H1 (cell line): ENCODE data around the gene OR2K2. TPM values are rescaled to one million over a fixed set of nuclear protein-coding genes. Genes with fewer than 3 reads are reported as not detected.

Source experiments
- CTCF ChIA-PET: fragments of 300-600 bp; sonication (Branson Sonifier 250); formaldehyde crosslinking; loops from one replicate; lab custom pipeline; 2021; ENCODE audit not compliant: partially characterized antibody; lab: Charles Lee
- POLR2A ChIA-PET: fragments of 300-600 bp; sonication (Branson Sonifier 250); formaldehyde crosslinking; loops from one replicate; lab custom pipeline; 2021; ENCODE audit warnings: inconsistent platforms; ENCODE audit not compliant: partially characterized antibody; lab: Charles Lee
- DNase-seq, 2 experiments: peaks; one replicate each; pipeline versions ENCODE4 v3.0.0 to v3.0.0-alpha.2; 2010 to 2022; ENCODE audit warnings: low spot score in 2 of 2, low read depth in 1 of 2, mixed read lengths in 1 of 2
- FAIRE-seq: peaks from 2 replicates; lab custom pipeline; 2011; peaks lifted over from hg19 to GRCh38; lab: Jason Lieb, UNC
- H2AFZ ChIP-seq: 2 replicates; pipeline ENCODE4 v1.8.1; 2012; ENCODE audit warnings: low read length, inconsistent platforms
- H2AK5ac ChIP-seq: 2 replicates; pipeline ENCODE4 v1.6.1; 2013; ENCODE audit warnings: low read depth, low read length
- H2BK120ac ChIP-seq: replicated peaks from 2 replicates; pipeline ENCODE3; 2013; ENCODE audit warnings: low read depth, low read length, inconsistent platforms
- H2BK12ac ChIP-seq: 2 replicates; pipeline ENCODE4 v1.6.1; 2013; ENCODE audit warnings: low read depth, low read length
- H2BK15ac ChIP-seq: 2 replicates; pipeline ENCODE4 v1.6.1; 2013; ENCODE audit warnings: low read length
- H2BK20ac ChIP-seq: 2 replicates; pipeline ENCODE4 v1.6.1; 2013; ENCODE audit warnings: low read length
- H2BK5ac ChIP-seq: 2 replicates; pipeline ENCODE4 v1.6.1; 2013; ENCODE audit warnings: low read depth, low read length
- H3K14ac ChIP-seq: 2 replicates; pipeline ENCODE4 v1.6.1; 2013; ENCODE audit warnings: inconsistent platforms; ENCODE audit not compliant: insufficient read length
- H3K18ac ChIP-seq: 2 replicates; pipeline ENCODE4 v1.6.1; 2013; ENCODE audit warnings: low read length; ENCODE audit errors: extremely low read depth
- H3K23ac ChIP-seq: 2 replicates; pipeline ENCODE4 v1.6.1; 2013; ENCODE audit warnings: inconsistent platforms; ENCODE audit not compliant: insufficient read length
- H3K23me2 ChIP-seq: 2 replicates; pipeline ENCODE4 v1.6.1; 2013; ENCODE audit warnings: low read depth, low read length
- H3K27ac ChIP-seq: 2 replicates; pipeline ENCODE4 v1.6.1; 2011; ENCODE audit warnings: low read depth, low read length, inconsistent platforms
- H3K27me3 ChIP-seq, 4 experiments: replicated peaks in 1 of 4; 1 replicate in 1 of 4; 2 replicates in 3 of 4; pipeline versions ENCODE4 v1.6.1 to v1.8.1; 2011 to 2013; ENCODE audit warnings: low read length in 3 of 4, mild to moderate bottlenecking in 3 of 4, inconsistent platforms in 2 of 4, mixed read lengths in 2 of 4, moderate library complexity in 1 of 4; ENCODE audit not compliant: control insufficient read depth in 3 of 4, insufficient read depth in 3 of 4; ENCODE audit errors: extremely low read depth in 1 of 4
- H3K36me3 ChIP-seq, 4 experiments: 2 replicates each; pipeline versions ENCODE4 v1.6.1 to v1.8.1; 2011 to 2013; ENCODE audit warnings: mild to moderate bottlenecking in 4 of 4, low read length in 3 of 4, moderate library complexity in 2 of 4, control low read depth in 1 of 4, inconsistent platforms in 1 of 4; ENCODE audit not compliant: insufficient read depth in 4 of 4, control insufficient read depth in 2 of 4
- H3K4ac ChIP-seq: replicated peaks from 2 replicates; pipeline ENCODE3; 2013; ENCODE audit warnings: low read length, low read depth, mixed read lengths, inconsistent platforms; ENCODE audit not compliant: insufficient read length
- H3K4me1 ChIP-seq, 4 experiments: replicated peaks in 1 of 4; 1 replicate in 1 of 4; 2 replicates in 3 of 4; pipeline versions ENCODE4 v1.6.1 to v1.8.1; 2011 to 2013; ENCODE audit warnings: low read length in 3 of 4, inconsistent platforms in 2 of 4, mixed read lengths in 1 of 4; ENCODE audit not compliant: insufficient read depth in 4 of 4, control insufficient read depth in 3 of 4
- H3K4me2 ChIP-seq, 2 experiments: 2 replicates each; pipeline versions ENCODE4 v1.6.1 to v1.8.1; 2011 to 2013; ENCODE audit warnings: low read depth in 2 of 2, low read length in 2 of 2, control low read depth in 1 of 2, inconsistent platforms in 1 of 2, mild to moderate bottlenecking in 1 of 2; ENCODE audit not compliant: insufficient read depth in 1 of 2
- H3K4me3 ChIP-seq, 4 experiments: fragments of 200-600, 300-600 bp in 1 of 4; sonication (generic), shearing (Covaris generic), sonication (Bioruptor Twin) in 1 of 4; 2 replicates each; pipeline versions ENCODE4 v1.5.1 to v1.8.1; 2011 to 2016; ENCODE audit warnings: low read length in 4 of 4, low read depth in 3 of 4, control low read depth in 2 of 4, inconsistent platforms in 2 of 4, mild to moderate bottlenecking in 2 of 4, mixed read lengths in 1 of 4, moderate library complexity in 1 of 4; ENCODE audit not compliant: insufficient read depth in 2 of 4; ENCODE audit errors: extremely low read depth in 1 of 4
- H3K56ac ChIP-seq: replicated peaks from 2 replicates; pipeline ENCODE3; 2013; ENCODE audit warnings: low read depth, mild to moderate bottlenecking, mixed read lengths, low read length, inconsistent platforms; ENCODE audit not compliant: insufficient read length
- H3K79me1 ChIP-seq: 2 replicates; pipeline ENCODE4 v1.6.1; 2013; ENCODE audit warnings: low read depth, low read length, control low read depth
- H3K79me2 ChIP-seq, 2 experiments: 2 replicates each; pipeline versions ENCODE4 v1.6.1 to v1.8.1; 2012 to 2013; ENCODE audit warnings: low read length in 2 of 2, mild to moderate bottlenecking in 2 of 2, inconsistent platforms in 1 of 2; ENCODE audit not compliant: insufficient read depth in 2 of 2, control insufficient read depth in 1 of 2
- H3K9ac ChIP-seq, 4 experiments: replicated peaks in 1 of 4; 1 replicate in 1 of 4; 2 replicates in 3 of 4; pipeline versions ENCODE4 v1.6.1 to v1.8.1; 2011 to 2013; ENCODE audit warnings: low read depth in 3 of 4, low read length in 3 of 4, control low read depth in 2 of 4, mild to moderate bottlenecking in 2 of 4, moderate library complexity in 2 of 4, inconsistent platforms in 1 of 4; ENCODE audit errors: extremely low read depth in 1 of 4
- H3K9me3 ChIP-seq, 2 experiments: 2 replicates each; pipeline versions ENCODE4 v1.6.1 to v1.8.1; 2012 to 2013; ENCODE audit warnings: mild to moderate bottlenecking in 2 of 2, moderate library complexity in 2 of 2, control low read depth in 1 of 2, inconsistent platforms in 1 of 2, low read depth in 1 of 2, low read length in 1 of 2, mixed read lengths in 1 of 2; ENCODE audit not compliant: insufficient read depth in 2 of 2
- H4K20me1 ChIP-seq, 2 experiments: replicated peaks in 1 of 2; 2 replicates each; pipeline versions ENCODE3 to v1.8.1; 2011 to 2013; ENCODE audit warnings: inconsistent platforms in 2 of 2, low read length in 2 of 2, mild to moderate bottlenecking in 1 of 2; ENCODE audit not compliant: insufficient read depth in 2 of 2, control insufficient read depth in 1 of 2
- H4K5ac ChIP-seq: 2 replicates; pipeline ENCODE4 v1.6.1; 2013; ENCODE audit warnings: low read length, low read depth, mixed read lengths, inconsistent platforms; ENCODE audit not compliant: insufficient read length
- H4K8ac ChIP-seq: 2 replicates; pipeline ENCODE4 v1.8.0; 2013; ENCODE audit warnings: mild to moderate bottlenecking, moderate library complexity, low read length, inconsistent platforms; ENCODE audit not compliant: insufficient read depth; ENCODE audit errors: extremely low read depth
- H4K91ac ChIP-seq: replicated peaks from 2 replicates; pipeline ENCODE3; 2013; ENCODE audit warnings: low read length, mixed read lengths, inconsistent platforms; ENCODE audit not compliant: insufficient read length
- ASH2L ChIP-seq: fragments of 200-600, 300-600 bp; sonication (generic); IDR thresholded peaks from one replicate; pipeline ENCODE4 v1.7.1; 2017; ENCODE audit warnings: low read length
- E2F6 ChIP-seq: IDR thresholded peaks from 2 replicates; pipeline ENCODE4 v1.6.1; 2012; ENCODE audit warnings: inconsistent platforms
- SP2 ChIP-seq: IDR thresholded peaks from 2 replicates; pipeline ENCODE4 v1.6.1; 2012; ENCODE audit warnings: mild to moderate bottlenecking, low read length, inconsistent platforms
- WGBS, 2 experiments: shearing (Covaris generic) in 1 of 2; methylation state at CpG; one replicate each; pipeline versions ENCODE4 v1.1.6 to v1.1.7; 2013 to 2015; ENCODE audit warnings: low lambda C conversion rate in 2 of 2, mixed read lengths in 2 of 2, inconsistent platforms in 1 of 2, low coverage in 1 of 2, missing lambda C conversion rate in 1 of 2; ENCODE audit not compliant: insufficient replicate concordance in 2 of 2, insufficient coverage in 1 of 2, insufficient read length in 1 of 2; ENCODE audit errors: extremely low coverage in 1 of 2, missing lambda C conversion rate in 1 of 2; 5-methylcytosine and 5-hydroxymethylcytosine counted together
- long read RNA-seq, 2 experiments: library from RNA in 1 of 2; library from capped mRNA in 1 of 2; stranded (forward); transcript quantifications; one replicate each; pipeline ENCODE4 v2.0.0, GENCODE V29; 2021; ENCODE audit warnings: inconsistent platforms in 1 of 2
- polyA minus RNA-seq, 3 experiments: library from RNA; depleted of rRNA, polyadenylated mRNA; stranded (reverse); fragments of >200 nt; gene quantifications; 1 replicate in 2 of 3; 2 replicates in 1 of 3; pipeline ENCODE4 v1.2.3, GENCODE V29; 2011
- polyA plus RNA-seq, 7 experiments: library from polyadenylated mRNA; depleted of rRNA in 3 of 7; stranded (reverse) in 5 of 7; unstranded in 2 of 7; fragments of >200 nt in 5 of 7; fragments of 200-250 nt in 2 of 7; gene quantifications; 1 replicate in 5 of 7; 2 replicates in 1 of 7; 4 replicates in 1 of 7; pipeline versions ENCODE4 v1.2.1 to v1.2.3, GENCODE V29; 2011 to 2013; ENCODE audit warnings: missing spikeins in 2 of 7, mixed read lengths in 2 of 7
- total RNA-seq: library from RNA; stranded (reverse); fragmentation: NEBNext Ultra II Directional; extraction: Animal tissue kit (Norgen Biotek cat#: 25700); gene quantifications from 2 replicates; pipeline ENCODE4 v1.2.1, GENCODE V29; 2021

OR2K2 gene
- not detected in 2 replicates for total RNA-seq
- polyA plus RNA-seq (2011; rRNA removed), result not detected in 2 replicates
- not detected for polyA plus RNA-seq (2011; cell fraction: cytosol; rRNA removed)
- not detected for polyA plus RNA-seq (2011; cell fraction: nucleus; rRNA removed)
- not detected in 4 replicates for polyA plus RNA-seq (2012, experiment 1 of 2)
- not detected for polyA plus RNA-seq (2012, experiment 2 of 2)
- not detected for polyA plus RNA-seq (2013, experiment 1 of 2)
- not detected for polyA plus RNA-seq (2013, experiment 2 of 2)
- not detected in 2 replicates for polyA minus RNA-seq (2011; rRNA and poly(A)+ RNA removed)
- not detected for polyA minus RNA-seq (2011; cell fraction: cytosol; rRNA and poly(A)+ RNA removed)
- polyA minus RNA-seq (2011; cell fraction: nucleus; rRNA and poly(A)+ RNA removed), result not detected
- long read RNA-seq, experiment 1, result 0 reads
- long read RNA-seq, experiment 2, result 0 reads

- TF ChIP-seq SP2 (no peak), E2F6 (no peak), ASH2L (no peak)
- TF ChIP-seq, all 59 proteins: peak for 0
- H2AK5ac ChIP-seq, result no peak within 1 kb of the TSS
- no peak within 1 kb of the TSS for H3K4me3 ChIP-seq
- H4K91ac ChIP-seq, result no peak within 1 kb of the TSS
- 0 out of 7 replicates have a peak, but pooled peaks cover 0 to 2% (median 0%) of the 10 kb centered on the region in 4 experiments for H3K4me1 ChIP-seq
- H3K4ac ChIP-seq, result no peak within 1 kb of the TSS
- no peaks in the 10 kb centered on the region for H3K79me1 ChIP-seq
- no peaks in the 10 kb centered on the region for H3K36me3 ChIP-seq
- no peak within 1 kb of the TSS for H4K5ac ChIP-seq
- H3K56ac ChIP-seq, result no peak within 1 kb of the TSS
- H3K27me3 ChIP-seq, result no peaks in the 10 kb centered on the region
- no peak within 1 kb of the TSS for H2BK20ac ChIP-seq
- ChIA-PET POLR2A (no interaction called here), CTCF (interaction anchor here (1.2 kb wide), 1 partner anchor 139 kb away, joined by 5 read pairs; no protein-coding TSS in a partner anchor)
- no peak within 1 kb of the TSS for H2BK120ac ChIP-seq
- H3K18ac ChIP-seq, result no peak within 1 kb of the TSS
- H4K20me1 ChIP-seq, result no peaks in the 10 kb centered on the region
- H3K23me2 ChIP-seq, result no peaks in the 10 kb centered on the region
- H2AFZ ChIP-seq, result no peak within 1 kb of the TSS
- H4K8ac ChIP-seq, result no peak within 1 kb of the TSS
- no peak within 1 kb of the TSS for H3K27ac ChIP-seq
- no peak within 1 kb of the TSS for H2BK15ac ChIP-seq
- no peak within 1 kb of the TSS for H3K9ac ChIP-seq
- WGBS, 2 experiments, result 91% methylated on average over 4 of the region's 4 CpGs; no CpG with 5 or more reads in 1 of the 2 experiments
- no peaks in the 10 kb centered on the region for H3K79me2 ChIP-seq
- no peak within 1 kb of the TSS for H3K14ac ChIP-seq
- H2BK5ac ChIP-seq, result no peak within 1 kb of the TSS
- H3K9me3 ChIP-seq, result no peaks in the 10 kb centered on the region
- H3K23ac ChIP-seq, result no peak within 1 kb of the TSS
- H3K4me2 ChIP-seq, result no peak within 1 kb of the TSS
- DNase-seq (no peak), FAIRE-seq (no peak)
- H2BK12ac ChIP-seq, result no peak within 1 kb of the TSS
Observed at GRCh38 chr9:111330124-111330523, at the start of gene OR2K2. Gene OR2K2 (minus strand): TSS chr9:111330224. CDS start chr9:111328433, 1,791 bp downstream.
